Gastrocnemius medialis (tissue), 4 donors: ENCODE data around the gene ZMYM2. TPM values are rescaled to one million over a fixed set of nuclear protein-coding genes. Genes with fewer than 3 reads are reported as not detected.

Source experiments
- ATAC-seq, 2 donors: fragments of 150-250 bp; one replicate each; pipeline ENCODE4 v1.9.1; 2016
- DNase-seq, 2 donors: peaks; one replicate each; pipeline ENCODE4 v3.0.0-alpha.2; 2019
- H3K27ac ChIP-seq, 4 donors: fragments of 200-600 bp; sonication (generic); 1 replicate in 1 of 4; 2 replicates in 3 of 4; pipeline ENCODE4 v1.5.1; 2016 to 2018; ENCODE audit warnings: mild to moderate bottlenecking in 2 of 4, moderate library complexity in 1 of 4
- H3K27me3 ChIP-seq, 3 donors: fragments of 200-600 bp; sonication (generic) in 2 of 3; 1 replicate in 1 of 3; 2 replicates in 2 of 3; pipeline versions ENCODE4 v1.5.1 to v1.6.0; 2016 to 2019; ENCODE audit warnings: mild to moderate bottlenecking in 1 of 3, moderate library complexity in 1 of 3
- H3K36me3 ChIP-seq, 2 donors: fragments of 200-600 bp; sonication (generic) in 1 of 2; one replicate each; pipeline ENCODE4 v1.5.1; 2017 to 2018
- H3K4me1 ChIP-seq, 2 donors: fragments of 200-600 bp; sonication (generic) in 1 of 2; one replicate each; pipeline ENCODE4 v1.5.1; 2016 to 2017; ENCODE audit warnings: mild to moderate bottlenecking in 2 of 2
- H3K4me3 ChIP-seq, 4 donors: fragments of 200-600 bp; sonication (generic) in 3 of 4; 1 replicate in 1 of 4; 2 replicates in 3 of 4; pipeline ENCODE4 v1.5.1; 2016 to 2019; ENCODE audit warnings: mild to moderate bottlenecking in 2 of 4
- H3K9me3 ChIP-seq, 3 donors: fragments of 200-600 bp; sonication (generic) in 2 of 3; 1 replicate in 1 of 3; 2 replicates in 2 of 3; pipeline ENCODE4 v1.5.1; 2016 to 2019
- POLR2A ChIP-seq, 2 donors: fragments of 450-650 bp; IDR thresholded peaks; one replicate each; pipeline ENCODE4 v1.6.1; 2017; ENCODE audit warnings: antibody characterized with exemption in 2 of 2, mild to moderate bottlenecking in 2 of 2, moderate library complexity in 2 of 2
- in situ Hi-C, 4 donors: fragments of 200-750 bp; cut with MboI; loops; one replicate each; pipeline versions ENCODE4 v1.15.0 to v1.8.0; 2017; ENCODE audit warnings: low sequenced_read_pairs in 4 of 4
- intact Hi-C: fragments of 100-400 bp; cut with DNase I; formaldehyde crosslinking; loops from one replicate; pipeline ENCODE4 v1.15.1; 2023; ENCODE audit warnings: low total_unique reads
- total RNA-seq, 4 donors: library from RNA; depleted of rRNA; stranded (reverse); fragments of >200 nt; gene quantifications; one replicate each; pipeline versions ENCODE4 v1.1.0 to v1.2.3, GENCODE V29; 2016
- TF ChIP-seq, protein P1 (sequence below), 5 experiments: fragments of 450-650 bp in 3 of 5; fragments of 200-600 bp in 2 of 5; sonication (generic) in 2 of 5; IDR thresholded peaks in 4 of 5; conservative IDR thresholded peaks in 1 of 5; 1 replicate in 4 of 5; 2 replicates in 1 of 5; pipeline ENCODE4 v1.5.1; 2016 to 2019; ENCODE audit warnings: antibody characterized with exemption in 5 of 5, mild to moderate bottlenecking in 3 of 5, moderate library complexity in 3 of 5

ZMYM2 gene
- total RNA-seq, 4 donors from 2014 or later, result 35.3 to 58.4 (median 47.1) TPM

DNA sequence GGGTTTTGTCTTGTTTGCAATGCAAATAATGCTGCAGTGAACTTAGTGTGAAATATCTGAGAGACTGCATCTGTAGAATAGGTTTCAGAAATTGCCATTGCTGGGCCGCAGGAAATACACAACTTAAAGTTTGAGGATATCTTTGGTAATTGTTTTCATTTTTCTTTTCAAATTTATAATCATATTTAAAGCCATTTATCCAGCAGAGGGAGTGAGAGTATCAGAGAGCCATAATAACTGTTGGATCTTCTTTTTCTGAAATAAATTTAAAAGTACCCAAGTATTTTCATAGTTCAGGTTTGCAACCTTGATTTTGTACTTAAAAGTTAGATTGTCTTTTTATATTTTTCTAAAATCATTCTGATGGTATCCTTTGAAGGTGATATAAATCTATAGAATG is 99.4 kb downstream of the ZMYM2 start:
- TF ChIP-seq, protein P1, sequence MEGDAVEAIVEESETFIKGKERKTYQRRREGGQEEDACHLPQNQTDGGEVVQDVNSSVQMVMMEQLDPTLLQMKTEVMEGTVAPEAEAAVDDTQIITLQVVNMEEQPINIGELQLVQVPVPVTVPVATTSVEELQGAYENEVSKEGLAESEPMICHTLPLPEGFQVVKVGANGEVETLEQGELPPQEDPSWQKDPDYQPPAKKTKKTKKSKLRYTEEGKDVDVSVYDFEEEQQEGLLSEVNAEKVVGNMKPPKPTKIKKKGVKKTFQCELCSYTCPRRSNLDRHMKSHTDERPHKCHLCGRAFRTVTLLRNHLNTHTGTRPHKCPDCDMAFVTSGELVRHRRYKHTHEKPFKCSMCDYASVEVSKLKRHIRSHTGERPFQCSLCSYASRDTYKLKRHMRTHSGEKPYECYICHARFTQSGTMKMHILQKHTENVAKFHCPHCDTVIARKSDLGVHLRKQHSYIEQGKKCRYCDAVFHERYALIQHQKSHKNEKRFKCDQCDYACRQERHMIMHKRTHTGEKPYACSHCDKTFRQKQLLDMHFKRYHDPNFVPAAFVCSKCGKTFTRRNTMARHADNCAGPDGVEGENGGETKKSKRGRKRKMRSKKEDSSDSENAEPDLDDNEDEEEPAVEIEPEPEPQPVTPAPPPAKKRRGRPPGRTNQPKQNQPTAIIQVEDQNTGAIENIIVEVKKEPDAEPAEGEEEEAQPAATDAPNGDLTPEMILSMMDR (IDR thresholded peaks at IDR 0.05 in 4 of 5, conservative IDR thresholded peaks at IDR 0.05 in 1 of 5), result no peak
- TF ChIP-seq POLR2A (IDR thresholded peaks at IDR 0.05), result no peak
- Histone ChIP-seq H3K27me3 (no peaks in the 10 kb centered on the region), H3K27ac (no peak overlapping the region), H3K9me3 (no peaks in the 10 kb centered on the region), H3K4me3 (no peak overlapping the region), H3K4me1 (no peaks in the 10 kb centered on the region), H3K36me3 (peaks cover 0 to 44% of the 10 kb centered on the region in 2 donors)
- intact Hi-C loops (no loop called here), in situ Hi-C loops (no loop called here)
- ATAC-seq, result no peak
- DNase-seq, result no peak

DNA sequence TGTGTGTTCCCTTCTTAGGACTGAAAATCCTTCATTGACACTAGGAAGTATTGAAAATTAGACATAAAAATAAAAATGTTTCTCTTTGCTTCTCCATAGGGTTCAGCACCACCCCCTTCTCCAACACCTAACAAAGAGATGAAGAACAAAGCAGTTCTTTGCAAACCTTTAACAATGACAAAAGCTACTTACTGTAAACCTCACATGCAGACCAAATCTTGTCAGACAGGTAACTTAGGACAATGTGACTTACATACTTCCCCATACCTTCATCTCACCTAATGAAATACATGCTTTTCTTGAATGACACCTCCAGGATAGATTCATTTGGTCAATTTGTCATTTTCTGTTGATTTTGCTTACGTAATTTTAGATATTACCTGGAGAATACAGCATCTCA is 99.9 kb downstream of the ZMYM2 start:
- no peak for ATAC-seq
- Histone ChIP-seq H3K27me3 (no peaks in the 10 kb centered on the region), H3K36me3 (peaks cover 0 to 44% of the 10 kb centered on the region in 2 donors), H3K9me3 (no peaks in the 10 kb centered on the region), H3K4me3 (no peak overlapping the region), H3K27ac (no peak overlapping the region), H3K4me1 (no peaks in the 10 kb centered on the region)
- in situ Hi-C loops (no loop called here), intact Hi-C loops (no loop called here)
- DNase-seq, result no peak
- TF ChIP-seq, protein P1 (IDR thresholded peaks at IDR 0.05 in 4 of 5, conservative IDR thresholded peaks at IDR 0.05 in 1 of 5), result no peak
- TF ChIP-seq POLR2A (IDR thresholded peaks at IDR 0.05), result no peak

DNA sequence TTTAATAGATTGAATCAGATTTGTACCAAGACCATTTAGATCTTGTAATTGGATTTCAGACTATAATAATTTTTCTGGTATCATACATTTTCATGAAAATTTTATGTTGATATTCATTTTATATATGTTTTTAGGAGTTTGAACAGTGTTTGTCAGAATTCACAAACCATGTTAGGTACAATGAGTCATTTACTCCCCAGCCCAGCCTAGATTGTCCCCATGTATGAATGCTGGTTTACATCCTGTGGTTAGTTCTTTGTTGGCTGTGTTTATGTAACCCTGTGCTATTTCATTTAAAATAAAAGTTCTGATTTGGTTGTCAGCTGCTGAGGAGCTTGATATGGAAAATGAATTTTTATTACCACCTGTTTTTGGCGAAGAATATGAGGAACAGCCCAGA is 105.6 kb downstream of the ZMYM2 start:
- Histone ChIP-seq H3K4me1 (no peaks in the 10 kb centered on the region), H3K27me3 (no peaks in the 10 kb centered on the region), H3K36me3 (peaks cover 0 to 82% of the 10 kb centered on the region in 2 donors), H3K9me3 (no peaks in the 10 kb centered on the region), H3K27ac (no peak overlapping the region), H3K4me3 (no peak overlapping the region)
- ATAC-seq (no peak), DNase-seq (no peak)
- TF ChIP-seq, protein P1 (IDR thresholded peaks at IDR 0.05 in 4 of 5, conservative IDR thresholded peaks at IDR 0.05 in 1 of 5), result no peak
- TF ChIP-seq POLR2A (IDR thresholded peaks at IDR 0.05), result no peak
- in situ Hi-C loops (no loop called here), intact Hi-C loops (no loop called here)

DNA sequence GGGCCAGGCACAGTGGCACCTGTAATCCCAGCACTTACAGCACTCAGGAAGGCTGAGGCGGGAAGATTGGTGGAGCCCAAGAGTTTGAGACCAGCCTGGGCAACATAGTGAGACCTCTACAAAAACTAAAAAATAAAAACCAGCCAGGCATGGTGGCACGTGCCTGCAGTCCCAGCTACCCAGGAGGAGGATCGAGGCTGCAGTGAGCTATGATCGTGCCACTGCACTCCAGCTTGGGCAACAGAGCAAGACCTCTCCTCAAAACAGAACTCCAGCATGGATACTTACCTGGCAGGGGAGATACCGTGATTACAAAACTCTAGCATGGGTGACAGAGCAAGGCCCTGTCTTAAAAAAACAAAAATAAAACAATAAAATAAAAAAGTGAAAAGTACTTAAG is 107.0 kb downstream of the ZMYM2 start:
- Histone ChIP-seq H3K4me1 (no peaks in the 10 kb centered on the region), H3K27ac (no peak overlapping the region), H3K9me3 (no peaks in the 10 kb centered on the region), H3K27me3 (no peaks in the 10 kb centered on the region), H3K4me3 (no peak overlapping the region), H3K36me3 (peaks cover 0 to 69% of the 10 kb centered on the region in 2 donors)
- ATAC-seq, result no peak
- no peak for DNase-seq
- no peak for TF ChIP-seq POLR2A (IDR thresholded peaks at IDR 0.05)
- TF ChIP-seq, protein P1 (IDR thresholded peaks at IDR 0.05 in 4 of 5, conservative IDR thresholded peaks at IDR 0.05 in 1 of 5), result no peak
- intact Hi-C loops, result no loop called here
- in situ Hi-C loops, result no loop called here

DNA sequence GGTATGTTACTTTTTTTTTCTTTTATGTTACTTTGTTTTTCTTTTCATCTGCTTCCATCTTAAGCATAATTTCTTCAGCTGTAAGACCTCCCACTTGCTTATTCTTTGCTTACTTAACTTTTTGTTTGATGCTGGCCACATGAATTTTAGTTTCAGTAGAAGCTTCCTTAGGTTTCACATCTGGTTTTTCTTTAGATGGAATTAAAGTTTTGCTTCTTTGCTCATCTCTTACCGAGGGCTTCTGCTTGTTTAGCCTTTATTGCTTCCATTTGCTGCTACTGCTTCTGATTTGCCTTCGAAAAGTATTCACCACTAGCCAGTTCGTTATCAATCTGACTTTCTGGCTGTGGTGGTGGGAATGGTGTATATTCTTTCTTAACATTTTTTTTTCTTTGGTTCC is 111.4 kb downstream of the ZMYM2 start:
- no peaks in the 10 kb centered on the region for H3K9me3 ChIP-seq
- no peaks in the 10 kb centered on the region for H3K27me3 ChIP-seq
- no peak overlapping the region for H3K4me3 ChIP-seq
- peaks cover 0 to under 1% of the 10 kb centered on the region in 2 donors for H3K4me1 ChIP-seq
- intact Hi-C loops, result no loop called here
- TF ChIP-seq, protein P1 (IDR thresholded peaks at IDR 0.05 in 4 of 5, conservative IDR thresholded peaks at IDR 0.05 in 1 of 5), result no peak
- ATAC-seq, result no peak
- in situ Hi-C loops, result no loop called here
- no peak overlapping the region for H3K27ac ChIP-seq
- DNase-seq, result no peak
- H3K36me3 ChIP-seq, result peaks cover 0 to 35% of the 10 kb centered on the region in 2 donors
